Central memory CD8-positive, alpha-beta T cell (primary cell): ENCODE results near the gene KIF5C.

Source experiments
- ATAC-seq: fragments of 150-1000 bp; cut with Tn5 transposase; replicated peaks from 2 replicates; pipeline ENCODE4 v1.10.0; 2022; ENCODE audit warnings: mild to moderate bottlenecking, moderate FRiP score, moderate number of reproducible peaks; ENCODE audit not compliant: poor library complexity, severe bottlenecking; ENCODE audit errors: extremely low read depth
- DNase-seq, 2 donors: peaks; one replicate each; pipeline ENCODE4 v3.0.0; 2021; ENCODE audit warnings: low spot score in 2 of 2
- H3K27ac Mint-ChIP-seq: one replicate; pipeline ENCODE4 v1.8.0; 2022; ENCODE audit warnings: low read depth, mild to moderate bottlenecking, moderate library complexity, mixed read lengths
- H3K27me3 Mint-ChIP-seq: one replicate; pipeline ENCODE4 v1.8.0; 2022; ENCODE audit warnings: mixed read lengths
- H3K36me3 Mint-ChIP-seq: one replicate; pipeline ENCODE4 v1.8.0; 2022; ENCODE audit warnings: mild to moderate bottlenecking, moderate library complexity, mixed read lengths; ENCODE audit not compliant: insufficient read depth
- H3K4me1 Mint-ChIP-seq: one replicate; pipeline ENCODE4 v1.8.0; 2022; ENCODE audit warnings: mixed read lengths
- H3K4me3 Mint-ChIP-seq: one replicate; pipeline ENCODE4 v1.8.0; 2022; ENCODE audit warnings: mild to moderate bottlenecking, moderate library complexity, mixed read lengths
- H3K9me3 Mint-ChIP-seq: one replicate; pipeline ENCODE4 v1.8.0; 2022; ENCODE audit warnings: mixed read lengths

KIF5C gene

DNA sequence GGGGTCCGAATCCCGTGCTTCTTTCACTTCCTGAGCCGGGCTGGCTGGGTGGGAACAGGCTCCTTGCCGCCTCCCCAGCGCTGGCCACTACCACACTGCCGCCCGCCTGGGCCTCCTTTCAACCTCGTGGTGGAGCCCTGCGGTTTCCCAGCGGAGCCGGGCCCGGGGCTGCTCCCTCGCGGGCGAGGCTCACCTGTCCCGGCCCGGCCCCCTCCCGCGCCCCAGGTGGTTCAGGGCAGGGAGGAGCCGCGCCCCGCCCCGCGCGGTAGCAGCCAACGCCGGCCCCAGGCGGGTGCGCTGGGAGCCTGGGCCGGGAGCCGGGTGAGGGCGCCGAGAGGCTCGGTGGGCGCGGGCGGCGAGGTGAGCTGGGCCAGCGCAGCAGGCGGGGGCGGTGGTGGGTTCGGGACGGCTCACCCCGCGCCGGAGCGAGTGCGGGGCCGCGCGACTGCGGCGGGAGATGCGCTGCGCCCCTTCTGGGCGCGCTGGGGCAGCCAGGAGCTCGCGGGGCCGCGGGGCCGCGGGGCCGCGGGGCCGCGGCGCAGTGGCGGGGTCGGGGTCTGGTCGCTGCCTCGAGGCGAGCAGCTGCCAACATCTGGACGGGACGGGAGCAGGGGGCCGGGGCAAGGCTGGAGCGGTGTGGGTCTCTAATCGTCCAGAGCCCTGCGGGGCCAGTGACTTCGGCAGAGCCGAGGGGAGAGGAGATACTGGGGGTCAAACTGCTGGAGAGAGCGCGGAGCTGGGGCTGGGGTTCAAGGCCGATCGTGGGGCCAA, 163.6 kb downstream of the KIF5C start, which contains the start of gene LYPD6B:
LYPD6B (plus strand) TSS at position 258 of the 771 bp plus-strand sequence. CDS start 92,250 bp downstream, outside the sequence.
- Mint-ChIP-seq H3K4me1 (no peaks in the 10 kb centered on the region), H3K9me3 (no peaks in the 10 kb centered on the region), H3K4me3 (no peak within 1 kb of the TSS), H3K27me3 (peaks cover 54% of the 10 kb centered on the region), H3K36me3 (no peaks in the 10 kb centered on the region), H3K27ac (no peak within 1 kb of the TSS)
- ATAC-seq (no peak), DNase-seq (no peak)

DNA sequence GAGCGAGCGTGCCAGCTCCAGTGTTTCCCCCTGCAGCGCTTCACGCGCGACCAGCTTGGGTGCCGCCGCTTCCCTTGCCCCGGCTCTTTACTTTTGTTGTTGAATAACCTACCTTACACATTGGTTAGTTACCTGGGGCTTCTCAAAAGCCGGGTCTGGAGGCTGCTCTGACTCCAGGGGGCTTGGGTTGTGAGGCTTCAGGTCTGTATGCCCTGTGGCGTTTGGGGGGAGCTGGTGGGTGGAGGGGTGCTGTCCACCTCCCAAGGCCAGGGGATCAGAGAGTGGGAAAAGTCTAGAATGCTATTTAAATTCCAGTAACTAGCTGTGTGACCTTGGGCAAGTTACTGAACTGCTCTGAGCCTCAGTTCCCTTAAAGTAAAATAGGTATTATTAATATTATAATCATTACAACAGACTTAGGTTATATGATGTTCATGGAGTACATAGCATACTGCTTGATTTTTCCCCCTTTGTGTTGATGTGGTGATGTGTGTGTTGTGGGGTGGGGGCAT, 164.2 kb downstream of the KIF5C start:
- Mint-ChIP-seq H3K4me1 (no peaks in the 10 kb centered on the region), H3K27ac (no peak overlapping the region), H3K27me3 (peaks cover 50% of the 10 kb centered on the region), H3K4me3 (no peak overlapping the region), H3K9me3 (no peaks in the 10 kb centered on the region), H3K36me3 (no peaks in the 10 kb centered on the region)
- no peak for ATAC-seq
- no peak for DNase-seq

- no peak for ATAC-seq
- peak in 1 of 2 donors; percentile 25 for DNase-seq
- Mint-ChIP-seq H3K4me3 (no peak overlapping the region), H3K4me1 (no peaks in the 10 kb centered on the region), H3K27me3 (peaks cover 60% of the 10 kb centered on the region), H3K27ac (no peak overlapping the region), H3K9me3 (peaks cover under 1% of the 10 kb centered on the region), H3K36me3 (no peaks in the 10 kb centered on the region)
These were observed 165.4 kb downstream of the KIF5C start for GRCh38 chr2:149040451-149040850.

GRCh38 chr2:149041482-149041881, 166.5 kb downstream of the KIF5C start:
- Mint-ChIP-seq H3K27me3 (peaks cover 64% of the 10 kb centered on the region), H3K9me3 (peaks cover 11% of the 10 kb centered on the region), H3K36me3 (no peaks in the 10 kb centered on the region), H3K27ac (no peak overlapping the region), H3K4me1 (no peaks in the 10 kb centered on the region), H3K4me3 (no peak overlapping the region)
- ATAC-seq (no peak), DNase-seq (no peak)

DNA sequence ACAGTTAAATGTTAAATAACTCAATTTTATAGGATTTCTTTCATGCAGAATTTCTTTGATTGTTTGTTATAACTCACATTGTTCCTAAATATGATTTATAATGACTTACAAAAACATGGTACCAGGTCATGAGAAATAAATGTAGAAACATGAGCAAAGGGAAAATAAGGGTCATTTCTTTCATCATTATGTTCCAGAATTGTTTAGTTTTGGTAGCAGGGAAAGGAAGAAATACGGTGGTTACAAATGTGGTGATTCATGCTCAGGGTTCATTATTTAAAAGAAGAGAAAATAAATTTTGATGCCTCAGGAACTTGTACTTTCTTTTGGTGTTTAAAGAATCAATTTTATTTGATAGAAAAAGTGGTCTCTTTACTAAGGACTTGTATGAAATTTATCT, 167.9 kb downstream of the KIF5C start:
- Mint-ChIP-seq H3K4me1 (no peaks in the 10 kb centered on the region), H3K4me3 (no peak overlapping the region), H3K27me3 (peaks cover 53% of the 10 kb centered on the region), H3K36me3 (no peaks in the 10 kb centered on the region), H3K27ac (no peak overlapping the region), H3K9me3 (peaks cover 12% of the 10 kb centered on the region)
- DNase-seq (no peak), ATAC-seq (no peak)

DNA sequence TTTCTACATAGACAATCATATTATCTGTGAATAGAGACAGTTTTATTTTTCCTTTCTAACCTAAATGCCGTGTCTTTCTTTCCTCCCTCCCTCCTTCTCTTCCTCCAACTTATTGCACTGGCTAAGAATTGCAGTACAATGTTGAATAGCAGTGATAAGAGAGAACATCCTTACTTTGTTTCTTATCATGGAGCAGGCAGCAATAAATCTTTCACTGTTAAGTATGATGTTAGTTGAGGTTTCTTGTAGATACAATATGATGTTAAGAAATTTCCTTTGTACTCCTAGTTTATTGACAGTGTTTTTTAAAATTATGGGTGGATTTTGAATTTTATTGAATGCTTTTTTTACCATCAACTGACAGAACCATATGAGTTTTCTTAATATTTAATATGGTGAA, 169.5 kb downstream of the KIF5C start:
- Mint-ChIP-seq H3K27ac (no peak overlapping the region), H3K4me1 (no peaks in the 10 kb centered on the region), H3K27me3 (peaks cover 60% of the 10 kb centered on the region), H3K4me3 (no peak overlapping the region), H3K9me3 (peaks cover 17% of the 10 kb centered on the region), H3K36me3 (no peaks in the 10 kb centered on the region)
- DNase-seq (no peak), ATAC-seq (no peak)

DNA sequence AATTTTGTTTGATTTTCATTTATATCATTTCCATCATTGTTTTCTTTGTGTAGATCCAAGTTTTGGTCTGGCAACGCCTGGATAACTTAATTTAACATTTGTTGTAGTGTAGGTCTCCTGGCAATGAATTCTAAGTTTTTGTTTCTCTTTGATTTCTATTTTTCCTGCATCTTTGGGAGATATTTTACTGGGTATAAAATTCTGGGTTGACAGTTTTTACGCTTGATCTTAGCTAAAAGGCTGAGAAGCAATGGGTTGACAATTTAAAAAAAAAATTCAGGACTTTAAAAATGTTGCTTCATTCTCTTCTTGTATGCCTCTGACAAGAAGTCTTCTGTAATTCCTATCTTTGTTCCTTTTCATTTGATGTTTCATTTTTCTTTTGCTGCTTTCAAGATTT, 172.1 kb downstream of the KIF5C start:
- no peaks in the 10 kb centered on the region for H3K4me1 Mint-ChIP-seq
- no peak for ATAC-seq
- peaks cover 17% of the 10 kb centered on the region for H3K9me3 Mint-ChIP-seq
- H3K27me3 Mint-ChIP-seq = peaks cover 51% of the 10 kb centered on the region
- H3K36me3 Mint-ChIP-seq = no peaks in the 10 kb centered on the region
- H3K4me3 Mint-ChIP-seq = no peak overlapping the region
- no peak for DNase-seq
- no peak overlapping the region for H3K27ac Mint-ChIP-seq

- DNase-seq (no peak), ATAC-seq (no peak)
- H3K36me3 Mint-ChIP-seq = no peaks in the 10 kb centered on the region
- no peak overlapping the region for H3K27ac Mint-ChIP-seq
- no peak overlapping the region for H3K4me3 Mint-ChIP-seq
- peaks cover 49% of the 10 kb centered on the region for H3K27me3 Mint-ChIP-seq
- H3K4me1 Mint-ChIP-seq = no peaks in the 10 kb centered on the region
- peaks cover 17% of the 10 kb centered on the region for H3K9me3 Mint-ChIP-seq
These were observed 174.1 kb downstream of the KIF5C start for GRCh38 chr2:149049142-149049541.

DNA sequence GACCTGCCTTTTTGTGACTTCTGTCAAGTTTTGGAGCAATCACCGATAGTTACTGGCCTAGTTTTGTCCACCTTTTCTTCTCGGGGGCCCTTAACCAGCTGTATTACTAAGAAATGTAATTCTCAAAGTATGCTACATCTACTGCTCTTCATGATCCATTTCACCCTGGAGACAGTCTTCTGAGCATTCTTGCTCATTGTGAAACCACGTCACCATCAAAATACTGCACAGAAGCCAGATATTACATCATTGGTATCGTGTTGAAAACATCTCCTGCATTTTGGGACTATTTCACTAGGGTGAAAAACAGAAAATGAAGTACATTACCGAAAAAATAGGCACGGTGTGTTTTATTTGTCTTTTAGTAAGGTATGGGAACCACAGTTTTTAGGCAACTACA, 175.2 kb downstream of the KIF5C start:
- Mint-ChIP-seq H3K9me3 (peaks cover 17% of the 10 kb centered on the region), H3K27ac (no peak overlapping the region), H3K4me3 (no peak overlapping the region), H3K27me3 (peaks cover 42% of the 10 kb centered on the region), H3K4me1 (no peaks in the 10 kb centered on the region), H3K36me3 (no peaks in the 10 kb centered on the region)
- DNase-seq = no peak
- ATAC-seq = no peak

DNA sequence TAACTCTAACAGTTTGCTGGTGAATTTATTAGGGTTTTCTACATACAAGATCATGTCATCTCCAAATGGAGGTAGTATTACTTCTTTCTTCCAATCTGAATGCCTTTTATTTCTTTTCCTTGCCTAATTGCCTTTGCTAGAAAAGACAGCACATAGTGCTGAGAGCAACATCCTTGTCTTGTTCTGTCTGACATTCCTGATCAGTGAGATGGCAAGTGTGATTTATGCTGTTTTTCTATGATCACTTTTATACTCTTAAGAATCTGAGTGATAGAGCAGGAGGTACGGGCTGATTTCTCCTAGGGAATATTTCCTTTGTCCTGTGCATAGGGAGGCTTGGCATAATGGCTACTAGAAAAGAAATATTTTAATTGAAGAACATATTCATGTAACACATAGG, 180.7 kb downstream of the KIF5C start:
- Mint-ChIP-seq H3K27me3 (peaks cover 20% of the 10 kb centered on the region), H3K27ac (no peak overlapping the region), H3K4me1 (no peaks in the 10 kb centered on the region), H3K4me3 (no peak overlapping the region), H3K9me3 (no peaks in the 10 kb centered on the region), H3K36me3 (no peaks in the 10 kb centered on the region)
- ATAC-seq = no peak
- no peak for DNase-seq

DNA sequence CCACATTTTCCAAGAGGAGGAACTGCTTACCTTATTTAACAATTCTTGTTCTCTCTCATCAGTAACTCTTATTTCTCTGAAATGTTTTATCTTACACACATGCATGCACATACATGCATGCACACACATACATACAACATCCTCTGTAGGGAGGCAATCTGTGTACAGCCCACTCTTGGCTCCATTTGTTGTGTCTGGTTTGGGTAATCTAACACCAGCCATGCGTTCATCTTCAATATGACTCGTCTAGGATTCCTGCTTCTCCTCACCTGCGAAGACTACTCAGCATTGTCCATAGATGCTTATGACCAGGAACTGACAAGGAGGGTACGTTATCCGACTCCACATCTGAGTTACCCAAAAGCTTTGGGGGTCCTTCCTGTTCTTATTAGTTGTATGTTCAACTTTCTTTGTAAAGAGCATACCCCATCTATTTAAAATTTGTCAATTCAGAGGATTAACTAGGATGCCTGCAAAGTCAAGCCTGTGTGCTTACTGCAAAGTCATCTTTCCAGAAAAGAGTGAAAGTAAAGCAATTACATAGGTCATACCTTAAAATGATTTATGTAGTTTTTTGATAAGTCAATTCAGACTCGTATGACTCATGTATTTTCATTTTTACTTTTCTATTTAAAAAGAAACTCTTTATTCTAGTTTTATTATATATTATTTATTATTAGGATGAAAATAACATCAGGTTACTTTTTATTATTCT, 181.7 kb downstream of the KIF5C start:
- no peaks in the 10 kb centered on the region for H3K9me3 Mint-ChIP-seq
- peaks cover 20% of the 10 kb centered on the region for H3K27me3 Mint-ChIP-seq
- no peaks in the 10 kb centered on the region for H3K4me1 Mint-ChIP-seq
- H3K36me3 Mint-ChIP-seq = no peaks in the 10 kb centered on the region
- H3K4me3 Mint-ChIP-seq = no peak overlapping the region
- no peak overlapping the region for H3K27ac Mint-ChIP-seq
- DNase-seq (no peak), ATAC-seq (no peak)

DNA sequence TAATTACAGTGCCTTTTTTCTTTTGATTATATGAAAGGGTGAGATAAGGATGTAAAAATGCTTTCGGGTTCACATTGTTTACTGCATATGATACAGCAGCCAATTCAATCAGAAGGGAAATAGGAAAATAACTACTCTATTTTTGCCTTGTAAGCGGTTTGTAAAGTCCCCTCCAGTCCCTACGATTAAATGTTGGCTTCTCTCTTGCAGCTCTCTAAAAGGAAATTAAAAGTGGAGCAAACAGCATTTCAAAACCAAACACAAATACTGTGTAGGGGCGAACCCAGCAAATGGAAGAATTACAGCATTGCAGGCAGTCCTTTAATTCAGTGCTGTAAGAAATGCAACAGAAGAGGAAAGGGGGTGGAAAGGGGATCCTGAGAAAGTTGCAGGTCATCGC, 182.4 kb downstream of the KIF5C start:
- DNase-seq (no peak), ATAC-seq (no peak)
- H3K4me1 Mint-ChIP-seq = no peaks in the 10 kb centered on the region
- peaks cover 20% of the 10 kb centered on the region for H3K27me3 Mint-ChIP-seq
- H3K9me3 Mint-ChIP-seq = no peaks in the 10 kb centered on the region
- no peak overlapping the region for H3K4me3 Mint-ChIP-seq
- no peaks in the 10 kb centered on the region for H3K36me3 Mint-ChIP-seq
- no peak overlapping the region for H3K27ac Mint-ChIP-seq

GRCh38 chr2:149058936-149059335, 183.9 kb downstream of the KIF5C start:
- peaks cover 20% of the 10 kb centered on the region for H3K27me3 Mint-ChIP-seq
- H3K27ac Mint-ChIP-seq = no peak overlapping the region
- no peak overlapping the region for H3K4me3 Mint-ChIP-seq
- no peaks in the 10 kb centered on the region for H3K4me1 Mint-ChIP-seq
- H3K9me3 Mint-ChIP-seq = no peaks in the 10 kb centered on the region
- no peak for ATAC-seq
- H3K36me3 Mint-ChIP-seq = no peaks in the 10 kb centered on the region
- DNase-seq = no peak
